ENCODE results near the gene MYO3B.
"Not testable (repeated sequence)": the region's sequence is repeated elsewhere in the genome, so short reads cannot be mapped to it uniquely, and the experiment has no call there.

MYO3B gene

DNA sequence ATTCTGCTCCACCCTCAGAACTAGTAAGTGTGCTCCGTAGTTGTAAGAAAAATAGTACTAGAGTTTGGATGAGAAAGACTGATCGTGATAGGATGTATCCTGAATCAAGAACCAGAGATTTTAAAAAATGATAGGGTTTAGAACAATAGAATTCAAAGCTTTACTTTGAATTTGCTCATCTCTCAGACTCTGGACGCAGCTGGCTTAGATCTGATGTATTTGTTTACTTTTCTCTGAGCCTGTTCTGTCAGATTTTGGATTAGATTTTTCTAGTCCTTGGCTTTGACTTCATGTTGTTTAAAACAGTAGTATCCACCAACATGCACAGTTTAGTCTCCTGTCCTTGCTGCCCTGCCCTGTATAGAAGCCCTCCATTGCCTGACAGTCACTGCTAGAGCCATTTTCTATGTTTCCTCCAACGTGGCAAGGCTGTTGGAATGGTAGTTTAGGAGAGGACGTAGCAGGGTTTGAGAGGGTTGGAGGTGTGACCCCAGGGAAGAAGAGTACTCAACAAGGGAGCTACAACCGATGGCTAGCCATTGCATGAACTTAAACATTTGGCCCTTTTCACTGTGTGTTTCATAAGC, 92.4 kb downstream of the MYO3B start:
- no peak overlapping the region for H3K4me3 ChIP-seq (ENCODE audit: low read length)
- DNase-seq (ENCODE audit: low read depth), result no peak
- TF ChIP-seq, protein P1, sequence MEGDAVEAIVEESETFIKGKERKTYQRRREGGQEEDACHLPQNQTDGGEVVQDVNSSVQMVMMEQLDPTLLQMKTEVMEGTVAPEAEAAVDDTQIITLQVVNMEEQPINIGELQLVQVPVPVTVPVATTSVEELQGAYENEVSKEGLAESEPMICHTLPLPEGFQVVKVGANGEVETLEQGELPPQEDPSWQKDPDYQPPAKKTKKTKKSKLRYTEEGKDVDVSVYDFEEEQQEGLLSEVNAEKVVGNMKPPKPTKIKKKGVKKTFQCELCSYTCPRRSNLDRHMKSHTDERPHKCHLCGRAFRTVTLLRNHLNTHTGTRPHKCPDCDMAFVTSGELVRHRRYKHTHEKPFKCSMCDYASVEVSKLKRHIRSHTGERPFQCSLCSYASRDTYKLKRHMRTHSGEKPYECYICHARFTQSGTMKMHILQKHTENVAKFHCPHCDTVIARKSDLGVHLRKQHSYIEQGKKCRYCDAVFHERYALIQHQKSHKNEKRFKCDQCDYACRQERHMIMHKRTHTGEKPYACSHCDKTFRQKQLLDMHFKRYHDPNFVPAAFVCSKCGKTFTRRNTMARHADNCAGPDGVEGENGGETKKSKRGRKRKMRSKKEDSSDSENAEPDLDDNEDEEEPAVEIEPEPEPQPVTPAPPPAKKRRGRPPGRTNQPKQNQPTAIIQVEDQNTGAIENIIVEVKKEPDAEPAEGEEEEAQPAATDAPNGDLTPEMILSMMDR (conservative IDR thresholded peaks at IDR 0.05; ENCODE audit: low read depth, low read length), result no peak

DNA sequence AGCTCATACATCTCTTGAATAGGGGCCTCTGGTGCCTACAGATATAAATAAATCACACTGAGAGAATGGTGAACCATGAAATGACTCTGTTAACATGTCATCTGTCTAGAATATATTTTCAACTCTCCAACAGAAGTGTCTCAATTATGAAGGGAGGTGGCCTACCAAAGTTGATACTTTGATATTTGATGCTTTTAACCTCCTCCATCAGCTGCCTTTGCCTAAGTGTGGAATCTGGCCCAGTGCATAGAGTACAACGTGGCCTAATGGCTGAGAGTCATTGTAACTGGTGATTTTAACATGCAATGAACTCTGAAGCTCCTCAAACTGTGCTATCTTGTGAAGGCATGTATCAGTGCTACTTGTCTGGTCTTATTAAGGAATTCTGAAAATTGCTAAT, 93.4 kb downstream of the MYO3B start:
- TF ChIP-seq, protein P1 (conservative IDR thresholded peaks at IDR 0.05; ENCODE audit: low read depth, low read length), result no peak
- H3K4me3 ChIP-seq (ENCODE audit: low read length), result no peak overlapping the region
- no peak for DNase-seq (ENCODE audit: low read depth)

DNA sequence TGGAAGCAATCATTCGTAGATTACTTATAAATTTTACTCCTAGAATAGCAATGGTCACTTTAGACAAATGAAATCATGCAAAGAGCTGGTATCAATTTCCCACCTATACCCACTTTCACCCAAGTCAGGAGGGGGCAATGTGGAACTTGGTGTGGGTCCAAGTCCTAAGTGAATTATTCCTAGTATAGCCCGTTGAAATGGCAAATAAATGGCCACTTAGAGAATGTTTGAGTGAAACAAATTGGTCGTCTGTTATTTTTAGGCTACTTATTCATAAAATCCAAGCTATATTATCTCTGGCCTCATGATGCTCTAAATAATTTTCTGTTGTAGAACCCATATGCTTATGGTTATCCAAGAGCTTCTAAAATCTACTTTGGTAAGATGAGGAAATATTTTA, 98.1 kb downstream of the MYO3B start:
- no peak overlapping the region for H3K4me3 ChIP-seq (ENCODE audit: low read length)
- TF ChIP-seq, protein P1 (conservative IDR thresholded peaks at IDR 0.05; ENCODE audit: low read depth, low read length), result no peak
- no peak for DNase-seq (ENCODE audit: low read depth)

DNA sequence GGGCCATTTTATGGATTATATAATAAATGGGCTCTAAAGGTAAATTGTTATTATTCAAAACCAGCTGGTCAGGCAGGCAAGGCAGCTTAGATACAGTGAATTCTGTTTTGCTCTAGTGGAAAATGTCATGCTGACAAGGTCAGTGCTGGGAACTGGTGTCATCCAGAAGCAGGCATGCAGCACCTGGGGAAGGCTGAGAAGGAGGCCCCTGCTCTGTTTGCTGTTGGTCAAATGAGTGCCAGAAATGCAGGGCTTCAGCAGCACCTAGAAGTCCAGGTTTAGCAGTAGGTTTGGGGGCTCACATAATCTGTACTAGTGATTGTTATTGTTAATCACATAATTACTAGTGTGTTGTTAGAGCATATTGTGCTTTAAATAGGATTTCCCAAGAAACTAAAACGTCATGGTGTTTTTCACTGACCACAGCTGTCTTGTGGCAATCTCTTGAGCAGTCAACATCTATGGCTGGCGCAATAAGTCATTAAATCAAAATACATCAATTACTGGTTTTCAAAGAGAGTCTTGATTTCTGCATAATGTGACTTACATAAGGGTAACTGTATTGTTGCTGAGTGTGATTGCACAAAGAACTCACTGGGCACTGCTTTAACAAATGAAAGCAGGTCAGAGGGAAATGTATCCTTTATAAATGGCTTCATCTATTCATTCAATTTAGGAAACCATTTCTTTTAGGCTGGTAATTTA, 99.1 kb downstream of the MYO3B start:
- no peak overlapping the region for H3K4me3 ChIP-seq (ENCODE audit: low read length)
- TF ChIP-seq, protein P1 (conservative IDR thresholded peaks at IDR 0.05; ENCODE audit: low read depth, low read length), result no peak
- DNase-seq (ENCODE audit: low read depth), result no peak

DNA sequence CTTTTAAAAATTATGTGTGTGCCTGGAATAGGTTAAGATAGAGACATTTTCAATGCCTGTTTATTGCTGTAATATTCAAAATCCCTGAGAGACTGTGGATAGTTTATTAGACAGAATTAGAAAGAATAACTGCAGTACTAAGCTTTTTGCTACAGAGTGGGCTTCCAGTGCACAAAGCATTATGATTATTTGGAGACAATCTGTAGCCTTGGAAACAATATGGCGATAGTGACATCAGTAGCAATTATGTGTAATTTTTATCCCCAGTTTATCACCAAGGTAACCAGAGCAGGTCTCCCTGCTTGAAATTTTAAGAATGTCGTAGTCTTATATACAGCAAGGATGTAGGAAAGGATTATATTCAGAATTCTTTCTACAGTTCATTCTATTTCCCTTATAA, 100.0 kb downstream of the MYO3B start:
- H3K4me3 ChIP-seq (ENCODE audit: low read length), result no peak overlapping the region
- peak; percentile 25 for DNase-seq (ENCODE audit: low read depth)
- TF ChIP-seq, protein P1 (conservative IDR thresholded peaks at IDR 0.05; ENCODE audit: low read depth, low read length), result no peak

DNA sequence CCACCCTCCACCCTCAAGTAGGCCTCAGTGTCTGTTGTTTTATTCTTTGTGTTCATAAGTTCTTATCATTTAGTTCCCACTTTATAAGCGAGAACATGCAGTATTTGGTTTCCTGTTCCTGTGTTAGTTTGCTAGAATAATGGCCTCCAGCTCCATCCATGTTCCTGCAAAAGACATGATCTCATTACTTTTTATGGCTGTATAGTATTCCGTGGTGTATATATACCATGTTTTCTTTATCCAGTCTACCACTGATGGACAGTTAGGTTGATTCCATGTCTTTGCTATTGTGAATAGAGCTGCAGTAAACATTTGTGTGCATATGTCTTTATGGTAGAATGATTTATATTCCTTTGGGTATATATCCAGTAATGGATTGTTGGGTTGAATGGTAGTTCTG, 101.7 kb downstream of the MYO3B start:
- not testable (repeated sequence) for DNase-seq (ENCODE audit: low read depth); H3K4me3 ChIP-seq (ENCODE audit: low read length)

DNA sequence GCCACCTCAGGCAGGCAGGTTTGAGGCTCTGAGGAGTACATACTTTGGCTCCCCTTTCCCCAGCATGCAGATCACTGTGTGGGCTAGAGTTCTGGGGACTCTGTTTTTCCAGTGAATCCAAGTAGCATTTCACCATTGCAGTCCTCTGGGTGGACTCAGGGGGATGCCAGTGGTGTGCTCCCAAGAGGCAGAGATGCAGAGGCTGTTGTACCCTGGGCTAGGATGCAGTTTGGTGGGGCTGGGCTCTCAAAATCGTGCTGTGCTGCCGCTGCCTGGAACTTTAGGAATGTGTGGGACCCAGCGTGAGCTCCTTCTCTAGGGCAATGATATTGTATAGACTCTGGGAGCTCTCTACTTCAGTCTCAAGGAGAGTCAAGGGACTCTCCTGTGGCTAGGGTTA, 104.9 kb downstream of the MYO3B start:
- TF ChIP-seq, protein P1 (conservative IDR thresholded peaks at IDR 0.05; ENCODE audit: low read depth, low read length), result no peak

More for the DNA sequence above, 104.9 kb downstream of the MYO3B start:
- no peak for DNase-seq (ENCODE audit: low read depth)
- H3K4me3 ChIP-seq (ENCODE audit: low read length), result no peak overlapping the region

Measured in retinal pigment epithelial cell (primary cell).